Thoracic aorta (tissue), 2 donors: ENCODE data around the gene ZBTB7C. TPM values are rescaled to one million over a fixed set of nuclear protein-coding genes. Genes with fewer than 3 reads are reported as not detected.
A peak's percentile ranks its signal among the peaks of the same experiment; 100 is the strongest.

Source experiments
- ATAC-seq: fragments of 150-250 bp; one replicate; pipeline ENCODE4 v1.8.0; 2017; ENCODE audit warnings: low read depth; ENCODE audit not compliant: insufficient number of reproducible peaks, low FRiP score
- DNase-seq: peaks from one replicate; pipeline ENCODE4 v3.0.0-alpha.2; 2020; ENCODE audit warnings: low spot score
- H3K27ac ChIP-seq, 2 donors: fragments of 200-600 bp; sonication (generic); 1 replicate in 1 of 2; 2 replicates in 1 of 2; pipeline ENCODE4 v1.5.1; 2016; ENCODE audit warnings: mild to moderate bottlenecking in 2 of 2, moderate library complexity in 2 of 2
- H3K27me3 ChIP-seq: fragments of 200-600 bp; sonication (generic); replicated peaks from 2 replicates; pipeline ENCODE4 v1.6.0; 2016; ENCODE audit warnings: mild to moderate bottlenecking; ENCODE audit not compliant: insufficient read depth
- H3K36me3 ChIP-seq: fragments of 200-600 bp; sonication (generic); one replicate; pipeline ENCODE4 v1.5.1; 2016
- H3K4me1 ChIP-seq, 2 donors: fragments of 200-600 bp; sonication (generic); 1 replicate in 1 of 2; 2 replicates in 1 of 2; pipeline versions ENCODE4 v1.5.1 to v1.6.0; 2016; ENCODE audit warnings: low read depth in 2 of 2, mild to moderate bottlenecking in 1 of 2; ENCODE audit not compliant: control insufficient read depth in 1 of 2
- H3K4me3 ChIP-seq: fragments of 200-600 bp; sonication (generic); 2 replicates; pipeline ENCODE4 v1.5.1; 2016; ENCODE audit warnings: mild to moderate bottlenecking
- H3K9me3 ChIP-seq: fragments of 200-600 bp; sonication (generic); 2 replicates; pipeline ENCODE4 v1.5.1; 2016
- CTCF ChIP-seq: fragments of 200-600 bp; sonication (generic); IDR thresholded peaks from one replicate; pipeline ENCODE4 v1.5.1; 2019; ENCODE audit warnings: antibody characterized with exemption
- total RNA-seq, 2 donors: library from RNA; depleted of rRNA; stranded (reverse); fragments of >200 nt; gene quantifications; one replicate each; pipeline versions ENCODE4 v1.1.0 to v1.2.3, GENCODE V29; 2016

The ZBTB7C gene
- total RNA-seq, 2 donors from 2014 or later = 9.6 to 10.9 TPM

- no peak overlapping the region for H3K27ac ChIP-seq
- DNase-seq (no peak), ATAC-seq (no peak)
- H3K36me3 ChIP-seq = no peaks in the 10 kb centered on the region
- peaks cover 4 to 6% of the 10 kb centered on the region in 2 donors for H3K4me1 ChIP-seq
- no peak overlapping the region for H3K4me3 ChIP-seq
- no peak for TF ChIP-seq CTCF
- H3K27me3 ChIP-seq = no peaks in the 10 kb centered on the region
- no peaks in the 10 kb centered on the region for H3K9me3 ChIP-seq
Observed at GRCh38 chr18:48164116-48164515, 245.1 kb downstream of the ZBTB7C start.

GRCh38 chr18:48163738-48164115, 245.5 kb downstream of the ZBTB7C start:
- Histone ChIP-seq H3K36me3 (no peaks in the 10 kb centered on the region), H3K27me3 (no peaks in the 10 kb centered on the region), H3K4me1 (peaks cover 4 to 6% of the 10 kb centered on the region in 2 donors), H3K9me3 (no peaks in the 10 kb centered on the region), H3K4me3 (no peak overlapping the region), H3K27ac (no peak overlapping the region)
- ATAC-seq = no peak
- no peak for DNase-seq
- no peak for TF ChIP-seq CTCF

GRCh38 chr18:48162956-48163737, 246.0 kb downstream of the ZBTB7C start:
- DNase-seq (no peak), ATAC-seq (no peak)
- Histone ChIP-seq H3K36me3 (no peaks in the 10 kb centered on the region), H3K27ac (no peak overlapping the region), H3K4me3 (no peak overlapping the region), H3K4me1 (peaks cover 4 to 6% of the 10 kb centered on the region in 2 donors), H3K27me3 (no peaks in the 10 kb centered on the region), H3K9me3 (no peaks in the 10 kb centered on the region)
- TF ChIP-seq CTCF = no peak

GRCh38 chr18:48161911-48162698, 247.1 kb downstream of the ZBTB7C start:
- peak; percentile 16 for ATAC-seq
- no peak for DNase-seq
- Histone ChIP-seq H3K4me1 (peaks cover 4 to 6% of the 10 kb centered on the region in 2 donors), H3K27ac (peak overlapping the region; percentile 78 to 80), H3K4me3 (peak overlapping the region; percentile 83), H3K27me3 (no peaks in the 10 kb centered on the region), H3K36me3 (no peaks in the 10 kb centered on the region), H3K9me3 (no peaks in the 10 kb centered on the region)
- TF ChIP-seq CTCF = no peak

- peak; percentile 80 for ATAC-seq
- no peak for TF ChIP-seq CTCF
- H3K4me3 ChIP-seq = peak overlapping the region; percentile 83
- peak; percentile 39 for DNase-seq
- H3K27ac ChIP-seq = peak overlapping the region; percentile 78 to 80
- no peaks in the 10 kb centered on the region for H3K36me3 ChIP-seq
- H3K4me1 ChIP-seq = peaks cover 4 to 6% of the 10 kb centered on the region in 2 donors
- no peaks in the 10 kb centered on the region for H3K27me3 ChIP-seq
- no peaks in the 10 kb centered on the region for H3K9me3 ChIP-seq
Observed at GRCh38 chr18:48161191-48161910, 247.8 kb downstream of the ZBTB7C start.
